Stimulated activated CD8-positive, alpha-beta memory T cell treated with anti-CD3 and anti-CD28 coated beads, Interleukin-15, amount 100 ng/mL, for 1 hour (primary cell): ENCODE measurements around the gene CDH4.
"Not testable (repeated sequence)": the region's sequence is repeated elsewhere in the genome, so short reads cannot be mapped to it uniquely, and the experiment has no call there.

Experiments used
- DNase-seq: peaks from one replicate; pipeline ENCODE4 v3.0.0-alpha.2; 2020; ENCODE audit warnings: low read depth

The CDH4 gene

DNA sequence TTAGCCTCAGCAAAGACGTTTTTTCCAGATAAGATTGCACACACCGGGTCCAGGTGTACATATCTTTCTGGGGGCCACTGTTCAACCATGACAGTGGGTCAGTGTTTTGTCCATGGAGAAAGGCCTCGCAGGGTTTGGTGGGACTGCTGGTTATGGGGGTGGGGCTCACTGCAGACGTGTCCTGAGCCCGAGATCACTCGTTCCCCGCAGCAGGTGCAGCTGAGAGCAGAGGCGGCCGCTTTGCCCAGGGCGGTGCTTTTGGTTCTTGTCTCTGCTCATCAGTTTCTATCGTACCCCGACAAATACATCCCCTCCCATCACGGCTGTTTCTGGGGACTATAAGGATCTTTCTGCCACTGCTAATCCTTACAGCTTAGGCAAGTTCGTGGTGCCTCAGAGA is 166.9 kb downstream of the CDH4 start:
- DNase-seq: no peak

GRCh38 chr20:61419501-61419900 is 167.4 kb downstream of the CDH4 start:
- DNase-seq: no peak

GRCh38 chr20:61420056-61420455 is 168.0 kb downstream of the CDH4 start:
- no peak for DNase-seq

- DNase-seq: no peak
Observed at GRCh38 chr20:61420781-61421180, 168.7 kb downstream of the CDH4 start.

- DNase-seq: no peak
Observed at GRCh38 chr20:61422636-61423425, 170.8 kb downstream of the CDH4 start.

DNA sequence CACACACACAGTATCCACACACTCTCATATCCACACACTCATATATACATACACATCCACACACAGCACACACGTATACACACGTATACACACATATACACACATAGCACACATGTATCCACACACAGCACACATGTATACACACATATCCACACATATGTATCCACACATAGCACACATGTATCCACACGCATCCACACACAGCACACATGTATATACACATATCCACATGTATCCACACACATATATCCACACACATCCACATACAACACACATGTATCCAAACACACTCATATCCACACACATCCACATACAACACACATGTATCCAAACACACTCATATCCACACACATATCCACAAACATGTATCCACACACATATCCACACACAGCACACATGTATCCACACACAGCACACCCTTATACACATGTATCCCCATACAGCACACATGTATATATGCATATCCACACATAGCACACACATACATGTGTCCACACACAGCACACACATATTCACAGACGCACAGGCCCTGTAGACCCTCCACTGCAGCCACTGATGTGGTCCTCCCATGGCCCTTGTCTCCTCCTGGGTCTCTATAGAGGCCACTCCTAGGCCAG is 172.1 kb downstream of the CDH4 start:
- no peak for DNase-seq

- DNase-seq: no peak
Observed at GRCh38 chr20:61424628-61425420, 172.8 kb downstream of the CDH4 start.

- not testable (repeated sequence) for DNase-seq
Observed at GRCh38 chr20:61425541-61425991, 173.5 kb downstream of the CDH4 start.

DNA sequence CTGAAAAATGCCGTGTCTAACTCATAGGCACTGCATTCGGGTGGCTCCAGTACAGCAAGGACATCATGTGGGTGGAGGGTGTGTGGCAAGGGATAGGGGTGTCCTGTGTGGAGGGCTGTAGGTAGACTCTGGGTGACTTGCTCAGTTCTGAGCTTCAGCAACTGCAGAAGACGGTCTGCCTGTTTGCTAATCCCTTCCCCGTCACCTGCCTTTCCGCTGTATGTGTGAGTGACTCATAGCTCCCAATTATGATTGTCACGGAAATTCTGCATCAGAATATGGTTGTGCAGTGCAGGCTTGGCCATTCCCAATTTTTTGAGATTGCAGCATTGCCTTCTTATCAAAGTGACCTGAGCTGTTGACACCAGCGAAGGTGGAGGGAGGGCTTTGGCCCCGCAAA is 174.3 kb downstream of the CDH4 start:
- DNase-seq: no peak

- DNase-seq: no peak
Observed at GRCh38 chr20:61429458-61430227, 177.6 kb downstream of the CDH4 start.

DNA sequence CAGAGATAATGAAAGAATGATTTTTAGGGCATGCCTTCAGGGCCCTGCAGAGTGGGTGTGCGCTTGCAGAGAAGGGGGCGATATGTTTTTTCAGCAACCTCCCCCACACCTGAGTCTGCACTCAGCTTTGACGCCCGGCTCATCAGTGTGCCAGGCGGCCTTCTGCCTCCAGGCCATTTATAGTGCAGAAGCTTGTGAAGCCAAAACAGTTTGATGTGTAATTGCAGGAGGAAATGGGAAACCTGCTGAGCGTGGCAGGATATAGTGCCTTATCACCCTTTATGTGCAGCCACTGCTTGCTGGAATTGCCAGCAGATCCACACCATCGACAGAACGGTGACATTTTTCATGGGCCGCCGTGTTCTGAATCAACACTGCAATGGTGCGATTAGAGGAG is 178.2 kb downstream of the CDH4 start:
- no peak for DNase-seq

DNA sequence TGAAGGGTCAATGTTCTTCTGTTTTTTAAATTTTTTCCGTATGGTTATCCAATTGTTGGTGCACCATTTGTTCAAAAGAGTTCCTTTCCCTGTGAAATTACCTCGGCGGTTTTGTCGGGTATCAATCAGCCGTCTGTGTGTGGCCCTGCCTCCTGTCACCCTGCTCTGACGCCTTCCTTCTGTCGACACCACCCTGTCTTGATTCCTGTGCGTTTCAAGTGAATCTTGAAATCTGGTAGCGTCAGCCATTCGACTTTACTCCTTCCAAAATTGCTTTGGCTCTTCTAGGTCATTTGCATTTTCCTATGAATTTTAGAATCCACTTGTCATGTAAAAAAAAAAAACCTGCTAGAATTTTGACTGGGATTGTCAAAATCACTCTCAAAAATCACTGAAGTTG is 181.1 kb downstream of the CDH4 start:
- DNase-seq: no peak

GRCh38 chr20:61433816-61434215 is 181.8 kb downstream of the CDH4 start:
- DNase-seq: no peak

- no peak for DNase-seq
Observed at GRCh38 chr20:61434341-61434781, 182.3 kb downstream of the CDH4 start.

DNA sequence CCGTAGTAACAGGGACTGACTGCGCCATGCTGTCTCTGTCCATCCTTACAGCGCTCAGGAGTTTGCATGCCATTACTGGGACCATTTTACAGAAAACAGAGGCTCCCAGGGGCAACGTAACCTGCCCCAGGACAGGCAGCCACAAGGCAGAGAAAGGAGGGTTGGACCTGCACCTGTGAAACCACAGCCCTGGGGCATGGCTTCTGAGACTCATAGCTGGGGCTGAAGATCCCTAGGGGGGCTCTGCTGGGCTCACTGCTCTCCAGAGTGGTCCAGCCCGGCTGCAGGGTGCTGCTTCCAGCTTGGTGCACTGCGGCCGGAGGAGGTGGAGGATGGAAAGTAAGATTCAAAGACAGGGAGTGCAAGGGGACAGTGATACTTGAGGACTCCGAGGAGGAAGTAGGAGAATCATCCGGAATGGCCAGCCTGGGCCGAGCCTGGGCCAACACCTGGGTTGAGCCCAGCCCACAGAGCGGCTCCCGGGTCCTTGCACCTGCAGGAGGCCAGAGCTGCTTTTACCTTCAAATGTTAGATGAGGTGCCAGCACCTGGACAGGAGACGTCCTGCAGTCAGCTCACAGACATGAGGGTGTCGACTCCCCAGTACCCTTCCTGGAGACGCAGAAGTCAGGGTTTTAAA is 183.2 kb downstream of the CDH4 start:
- DNase-seq: no peak

DNA sequence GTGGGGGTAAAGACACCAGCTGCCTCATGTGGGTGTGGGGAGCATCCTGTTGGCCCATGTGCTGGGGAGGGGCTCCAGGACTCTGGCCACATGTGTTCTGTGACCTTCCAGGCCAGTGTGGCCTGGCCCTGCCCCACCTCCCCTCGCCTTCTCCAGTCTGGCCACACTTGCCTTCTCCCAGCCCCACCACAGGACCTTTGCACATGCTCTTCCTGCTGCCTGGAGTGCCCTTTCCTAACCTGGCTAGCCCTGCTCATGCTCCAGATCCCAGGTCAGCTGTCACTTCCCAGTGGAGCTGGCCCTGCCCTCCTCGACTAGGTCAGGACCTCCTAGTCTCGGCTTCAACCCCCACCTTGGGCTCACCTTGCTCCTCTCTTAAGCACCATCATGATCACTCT is 183.8 kb downstream of the CDH4 start:
- DNase-seq: no peak

GRCh38 chr20:61436283-61436666 is 184.2 kb downstream of the CDH4 start:
- DNase-seq: no peak

- no peak for DNase-seq
Observed at GRCh38 chr20:61436667-61437279, 184.7 kb downstream of the CDH4 start.

DNA sequence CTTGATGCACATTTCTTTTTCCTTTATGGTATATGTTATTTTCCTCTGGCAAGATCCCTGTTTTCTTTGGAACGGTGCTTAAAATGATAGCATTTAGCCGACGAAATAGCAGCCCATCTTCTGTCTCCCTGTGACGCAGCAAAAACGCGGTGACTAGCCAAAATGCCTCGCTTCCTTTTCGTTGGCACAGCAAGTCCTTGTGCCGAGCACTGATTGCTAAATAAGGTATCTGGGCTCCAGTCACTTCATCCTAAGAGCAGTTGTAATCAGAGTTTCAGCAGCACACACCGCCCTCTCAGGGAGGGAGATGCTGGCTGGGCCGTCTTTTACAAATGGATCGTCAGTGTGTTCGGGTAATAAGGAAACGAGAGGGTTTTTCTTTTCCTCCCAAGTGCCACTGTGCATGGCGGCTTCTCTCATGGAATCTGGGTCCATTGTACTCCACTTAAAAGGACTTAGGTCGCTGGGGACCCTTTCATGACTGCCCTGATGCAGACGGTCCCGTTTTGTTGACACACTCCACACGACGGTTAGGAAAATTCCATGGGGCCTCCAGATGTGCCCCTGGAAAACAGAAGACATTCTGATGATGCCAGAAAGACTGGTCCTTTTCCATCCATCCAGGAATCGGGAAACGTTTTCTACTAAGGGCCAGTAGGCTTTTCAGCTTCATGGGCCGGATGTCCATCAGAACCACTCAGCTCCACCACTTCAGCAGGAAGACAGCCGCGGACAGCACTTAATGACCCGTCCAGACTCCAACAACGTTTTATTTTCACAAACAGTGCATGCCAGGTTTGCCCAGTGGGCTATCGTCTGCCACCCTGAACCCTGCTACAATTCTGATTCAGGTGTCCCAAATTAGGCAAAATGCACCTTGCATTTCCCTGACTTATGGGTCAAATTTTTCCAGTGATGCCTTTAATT is 185.5 kb downstream of the CDH4 start:
- no peak for DNase-seq

- no peak for DNase-seq
Observed at GRCh38 chr20:61438285-61438684, 186.2 kb downstream of the CDH4 start.
